SIG-M5 (cell line): ENCODE data around the gene TECR.
A peak's percentile ranks its signal among the peaks of the same experiment; 100 is the strongest.
"Not testable (repeated sequence)": the region's sequence is repeated elsewhere in the genome, so short reads cannot be mapped to it uniquely, and the experiment has no call there.

Source experiments
- DNase-seq: peaks from one replicate; lab custom pipeline; 2025; lab: John Stamatoyannopoulos, UW

The TECR gene

GRCh38 chr19:14561847-14562351, 32.5 kb downstream of the TECR start:
- no peak for DNase-seq

DNA sequence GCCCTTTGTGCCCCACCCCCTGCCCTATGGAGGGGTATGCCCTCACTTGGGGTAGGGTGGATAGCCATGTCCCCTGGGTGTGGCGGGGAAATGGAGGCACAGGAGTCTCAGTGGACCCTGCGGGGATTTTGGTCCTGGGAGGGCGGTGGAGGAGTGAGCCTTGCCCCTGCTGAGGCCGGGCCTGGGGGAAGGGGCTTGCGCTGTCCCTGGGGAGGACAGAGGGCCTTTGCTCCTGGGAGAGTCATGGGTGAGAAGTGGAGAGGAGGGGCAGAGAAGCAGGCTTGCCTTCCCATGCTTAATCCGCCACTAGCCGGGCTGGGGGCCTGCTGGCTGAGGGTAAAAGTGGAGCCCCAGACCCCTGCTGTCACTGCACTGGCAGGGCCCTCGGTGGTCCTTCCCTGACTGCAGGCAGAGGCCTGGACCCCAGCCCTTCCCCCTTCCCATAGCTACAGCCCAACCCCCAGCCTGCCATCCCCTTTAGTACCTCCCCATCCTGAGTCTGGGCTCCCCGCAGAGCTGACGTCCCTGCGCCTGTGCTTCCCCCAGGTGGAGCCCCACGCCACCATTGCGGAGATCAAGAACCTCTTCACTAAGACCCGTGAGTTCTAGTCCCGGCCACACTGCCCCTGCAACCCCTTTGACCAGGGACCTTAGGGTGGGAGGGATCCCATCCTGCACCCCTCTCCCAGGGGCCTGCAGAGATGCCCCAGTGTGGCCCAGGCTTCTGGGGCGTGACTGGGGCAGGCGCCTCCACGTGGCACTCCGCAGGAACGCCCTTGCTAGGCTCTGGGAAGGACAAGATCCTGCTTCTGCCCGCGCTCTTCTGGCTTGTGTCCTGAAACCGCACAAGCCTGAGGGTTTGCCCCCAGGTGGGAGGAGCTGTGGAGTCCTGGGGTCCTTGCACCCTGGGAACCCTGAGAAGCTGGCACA, 33.5 kb downstream of the TECR start:
- no peak for DNase-seq

DNA sequence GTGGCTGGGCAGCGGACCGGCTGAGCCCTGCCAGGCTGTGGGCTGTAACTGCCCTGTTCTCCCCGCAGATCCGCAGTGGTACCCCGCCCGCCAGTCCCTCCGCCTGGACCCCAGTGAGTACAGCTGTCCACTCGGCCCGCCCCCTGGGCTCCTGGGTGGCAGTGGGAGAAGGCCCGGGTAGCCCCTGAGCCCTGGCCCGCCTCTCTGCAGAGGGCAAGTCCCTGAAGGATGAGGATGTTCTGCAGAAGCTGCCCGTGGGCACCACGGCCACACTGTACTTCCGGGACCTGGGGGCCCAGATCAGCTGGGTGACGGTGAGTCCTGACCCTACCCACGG, 34.2 kb downstream of the TECR start:
- no peak for DNase-seq

DNA sequence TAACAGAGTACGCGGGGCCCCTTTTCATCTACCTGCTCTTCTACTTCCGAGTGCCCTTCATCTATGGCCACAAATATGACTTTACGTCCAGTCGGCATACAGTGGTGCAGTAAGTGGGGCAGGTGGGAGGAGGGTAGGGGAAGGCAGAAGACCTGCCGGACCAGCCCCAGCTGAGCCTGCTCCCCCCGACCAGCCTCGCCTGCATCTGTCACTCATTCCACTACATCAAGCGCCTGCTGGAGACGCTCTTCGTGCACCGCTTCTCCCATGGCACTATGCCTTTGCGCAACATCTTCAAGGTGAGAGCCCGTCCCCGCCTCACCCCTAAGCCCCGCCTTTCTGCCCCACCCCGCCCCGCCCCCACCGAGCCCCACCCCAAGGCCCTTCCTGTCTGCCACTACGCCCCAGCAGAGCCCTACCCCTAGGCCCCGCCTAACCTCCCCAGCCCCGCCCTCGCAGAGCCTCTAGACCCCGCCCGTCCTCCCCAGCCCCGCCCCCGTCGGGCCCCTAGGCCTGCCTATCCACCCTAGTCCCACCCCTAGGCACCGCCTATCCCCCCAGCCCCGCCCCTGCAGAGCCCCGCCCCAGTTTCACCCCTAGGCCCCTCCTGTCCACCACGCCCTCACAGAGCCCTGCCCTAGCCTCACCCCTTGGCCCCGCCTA, 34.7 kb downstream of the TECR start:
- no peak for DNase-seq

DNA sequence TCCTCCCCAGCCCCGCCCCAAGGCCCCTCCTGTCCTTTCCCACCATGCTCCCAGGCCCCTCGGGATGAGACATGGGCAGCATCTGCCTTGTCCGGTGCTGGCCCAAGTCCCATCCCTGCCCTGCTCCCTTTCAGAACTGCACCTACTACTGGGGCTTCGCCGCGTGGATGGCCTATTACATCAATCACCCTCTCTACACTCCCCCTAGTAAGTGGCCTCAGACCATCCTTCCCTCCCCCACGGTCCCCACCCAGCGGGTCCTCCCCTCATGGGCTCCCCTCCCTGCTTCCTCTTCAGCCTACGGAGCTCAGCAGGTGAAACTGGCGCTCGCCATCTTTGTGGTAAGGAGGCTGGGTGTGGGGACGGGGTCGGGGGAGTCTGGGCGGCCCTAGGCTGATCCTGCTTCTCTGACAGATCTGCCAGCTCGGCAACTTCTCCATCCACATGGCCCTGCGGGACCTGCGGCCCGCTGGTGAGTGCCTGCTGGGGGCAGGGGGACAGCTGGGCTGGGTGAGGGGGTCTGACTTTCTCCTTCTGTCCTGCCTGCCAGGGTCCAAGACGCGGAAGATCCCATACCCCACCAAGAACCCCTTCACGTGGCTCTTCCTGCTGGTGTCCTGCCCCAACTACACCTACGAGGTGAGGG, 35.4 kb downstream of the TECR start:
- DNase-seq: not testable (repeated sequence)

- DNase-seq: no peak
Observed at GRCh38 chr19:14565298-14565679, 35.9 kb downstream of the TECR start.

GRCh38 chr19:14565765-14566711, 36.6 kb downstream of the TECR start:
- no peak for DNase-seq

DNA sequence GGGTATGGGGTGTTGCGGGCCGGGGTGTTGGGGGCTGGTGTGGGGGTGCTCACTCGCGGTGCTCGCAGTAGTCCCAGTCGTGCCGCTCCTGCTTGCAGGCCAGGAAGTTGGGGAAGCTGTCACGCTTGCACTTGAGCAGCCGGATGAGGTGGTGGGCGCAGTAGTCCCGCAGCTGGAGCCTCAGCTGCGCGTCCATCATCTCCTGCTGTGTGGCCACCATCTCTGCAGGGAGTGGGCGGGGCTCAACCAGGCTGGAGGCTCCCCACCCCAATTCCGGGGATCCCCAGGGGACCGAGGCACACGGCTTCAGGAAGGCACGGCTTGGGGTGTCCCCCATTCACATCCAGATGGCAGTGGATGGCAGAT, 37.3 kb downstream of the TECR start:
- no peak for DNase-seq

- DNase-seq: no peak
Observed at GRCh38 chr19:14567079-14567478, 37.7 kb downstream of the TECR start.

DNA sequence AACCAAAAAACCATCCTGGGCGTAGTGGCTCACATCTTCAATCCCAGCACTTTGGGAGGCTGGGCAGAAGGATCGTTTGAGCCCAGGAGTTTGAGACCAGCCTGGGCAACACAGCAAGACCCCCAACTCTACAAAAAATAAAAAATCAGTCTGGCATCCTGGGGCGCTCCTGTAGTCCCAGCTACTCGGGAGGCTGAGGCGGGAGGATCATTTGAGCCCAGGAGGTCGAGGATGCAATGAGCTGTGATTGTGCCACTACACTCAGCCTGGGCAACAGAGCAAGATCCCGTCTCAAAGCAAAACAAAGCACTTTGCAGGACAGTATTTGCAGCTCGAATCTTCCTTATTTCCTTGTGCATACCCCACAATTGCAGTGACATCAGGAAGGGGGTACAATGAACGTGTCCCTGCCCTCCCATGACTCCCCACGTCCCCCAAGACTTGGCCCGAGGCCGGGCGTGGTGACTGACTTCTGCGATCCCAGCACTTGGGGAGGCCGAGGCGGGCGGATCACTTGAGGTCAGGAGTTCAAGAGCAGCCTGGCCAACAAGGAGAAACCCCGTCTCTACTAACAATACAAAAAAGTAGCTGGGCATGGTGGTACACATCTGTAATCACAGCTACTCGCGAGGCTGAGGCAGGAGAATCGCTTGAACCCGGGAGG, 41.6 kb downstream of the TECR start:
- no peak for DNase-seq

GRCh38 chr19:14571695-14572490, 42.5 kb downstream of the TECR start, which contains the start of gene NDUFB7:
NDUFB7 (minus strand) TSS chr19:14572066; CDS start chr19:14572000, 66 bp downstream.
- peak; percentile 36 for DNase-seq

DNA sequence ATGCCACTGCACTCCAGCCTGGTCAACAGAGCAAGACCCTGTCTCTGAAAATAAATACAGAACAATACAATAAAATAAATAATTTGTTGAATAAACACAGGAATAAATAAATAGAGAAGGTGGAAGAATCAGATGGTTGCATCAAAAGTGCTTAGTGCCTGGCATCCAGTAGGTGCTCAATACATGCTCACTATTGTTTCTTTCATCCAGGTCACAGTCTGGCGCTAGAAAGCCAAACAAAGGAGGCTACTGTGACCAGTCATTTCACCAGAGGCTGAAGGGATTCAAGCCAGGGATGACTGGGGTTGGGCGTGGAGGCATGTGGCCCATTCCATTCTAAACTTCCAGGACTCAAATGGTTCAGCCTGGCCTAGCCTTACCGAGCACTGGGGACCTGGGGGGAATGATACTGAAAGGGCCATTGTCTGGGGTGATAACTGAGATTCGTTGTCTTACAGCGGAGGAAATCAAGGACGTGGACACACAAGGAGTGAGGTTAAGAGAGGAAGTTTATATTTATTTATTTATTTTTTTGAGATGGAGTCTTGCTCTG, 46.1 kb downstream of the TECR start:
- no peak for DNase-seq

DNA sequence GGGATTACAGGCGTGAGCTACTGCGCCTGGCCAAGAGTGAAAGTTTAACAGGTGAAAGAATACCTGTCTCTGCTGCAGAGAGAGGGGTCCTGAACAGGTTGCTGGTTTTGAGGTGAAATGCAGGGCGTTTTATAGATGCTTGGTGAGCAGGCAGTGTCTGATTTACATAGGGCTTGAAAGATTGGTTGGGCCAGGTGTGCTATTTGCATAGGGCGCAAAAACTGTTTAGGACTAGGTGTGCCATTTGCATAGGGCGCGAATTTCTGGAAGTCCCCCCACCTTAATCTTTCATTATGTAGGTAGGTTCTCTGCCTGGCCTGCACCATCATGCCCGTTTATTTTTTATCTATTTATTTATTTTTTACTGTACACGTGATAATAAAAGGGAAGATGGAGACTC, 47.0 kb downstream of the TECR start:
- no peak for DNase-seq

GRCh38 chr19:14577264-14577663, 47.9 kb downstream of the TECR start:
- DNase-seq: no peak

GRCh38 chr19:14577885-14578427, 48.6 kb downstream of the TECR start:
- DNase-seq: no peak

DNA sequence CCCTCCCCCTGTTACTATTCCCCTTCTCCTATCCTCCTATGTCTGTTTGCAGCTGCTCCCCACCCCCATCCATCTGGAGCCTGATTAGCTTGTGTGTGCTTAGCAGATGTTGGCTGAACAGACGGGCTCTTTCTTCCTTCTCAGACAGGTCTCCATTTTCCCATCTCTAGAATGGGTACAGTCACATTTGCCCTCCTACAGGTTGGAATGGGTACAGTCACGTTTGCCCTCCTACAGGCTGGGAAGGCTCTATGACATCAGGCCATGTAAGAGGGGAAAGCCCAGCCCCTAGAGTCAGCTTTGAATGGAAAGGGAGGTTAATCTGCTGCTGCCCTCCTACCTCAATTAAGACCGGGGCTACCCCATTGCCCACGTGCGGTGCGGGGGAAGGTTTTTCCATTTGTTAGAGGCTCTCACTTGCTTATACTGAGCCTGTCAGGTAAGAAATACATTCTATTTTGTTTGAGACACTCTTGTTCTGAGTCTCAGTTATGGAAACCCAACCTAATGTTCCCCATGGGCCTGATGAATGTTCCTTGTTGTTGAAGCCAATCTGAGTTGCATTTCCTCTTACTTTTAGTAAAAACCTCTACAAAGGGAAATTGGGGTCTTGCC, 51.3 kb downstream of the TECR start:
- no peak for DNase-seq

GRCh38 chr19:14582894-14583340, 53.5 kb downstream of the TECR start, which contains the start of gene CLEC17A:
CLEC17A (plus strand) TSS chr19:14583084; CDS start chr19:14583161, 77 bp downstream.
- no peak for DNase-seq

- not testable (repeated sequence) for DNase-seq
Observed at GRCh38 chr19:14584372-14584771, 55.0 kb downstream of the TECR start.

GRCh38 chr19:14585187-14585586, 55.8 kb downstream of the TECR start:
- not testable (repeated sequence) for DNase-seq
